ENCODE data around the gene APC2. TPM values are rescaled to one million over a fixed set of nuclear protein-coding genes. Genes with fewer than 3 reads are reported as not detected.
A peak's percentile ranks its signal among the peaks of the same experiment; 100 is the strongest.

The APC2 gene
- total and polyA plus RNA-seq, 7 donors: 0.01 to 0.06 (median 0.04) TPM; not detected in 1

- TF ChIP-seq, protein P1, sequence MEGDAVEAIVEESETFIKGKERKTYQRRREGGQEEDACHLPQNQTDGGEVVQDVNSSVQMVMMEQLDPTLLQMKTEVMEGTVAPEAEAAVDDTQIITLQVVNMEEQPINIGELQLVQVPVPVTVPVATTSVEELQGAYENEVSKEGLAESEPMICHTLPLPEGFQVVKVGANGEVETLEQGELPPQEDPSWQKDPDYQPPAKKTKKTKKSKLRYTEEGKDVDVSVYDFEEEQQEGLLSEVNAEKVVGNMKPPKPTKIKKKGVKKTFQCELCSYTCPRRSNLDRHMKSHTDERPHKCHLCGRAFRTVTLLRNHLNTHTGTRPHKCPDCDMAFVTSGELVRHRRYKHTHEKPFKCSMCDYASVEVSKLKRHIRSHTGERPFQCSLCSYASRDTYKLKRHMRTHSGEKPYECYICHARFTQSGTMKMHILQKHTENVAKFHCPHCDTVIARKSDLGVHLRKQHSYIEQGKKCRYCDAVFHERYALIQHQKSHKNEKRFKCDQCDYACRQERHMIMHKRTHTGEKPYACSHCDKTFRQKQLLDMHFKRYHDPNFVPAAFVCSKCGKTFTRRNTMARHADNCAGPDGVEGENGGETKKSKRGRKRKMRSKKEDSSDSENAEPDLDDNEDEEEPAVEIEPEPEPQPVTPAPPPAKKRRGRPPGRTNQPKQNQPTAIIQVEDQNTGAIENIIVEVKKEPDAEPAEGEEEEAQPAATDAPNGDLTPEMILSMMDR (IDR thresholded peaks at IDR 0.05): no peak
- Histone ChIP-seq H3K27me3 (ENCODE audit: insufficient read depth in 3 of 3, low read length in 2 of 3) (no peaks in the 10 kb centered on the region), H3K9me3 (no peaks in the 10 kb centered on the region), H3K36me3 (ENCODE audit: insufficient read depth in 1 of 2, low read depth in 1 of 2) (peaks cover 0 to 17% of the 10 kb centered on the region in 2 donors), H3K27ac (peak overlapping the region; percentile 95), H3K4me3 (peak overlapping the region; percentile 97), H3K4me1 (peaks cover 52% of the 10 kb centered on the region)
- intact Hi-C loops (cut with DNase I): loop anchor here (2.0 to 10.0 kb wide), 2 partner anchors 52 to 834 kb away; partner anchors contain the start of gene BSG (in 1 of the 2)
- ATAC-seq: peak in 1 of 4 donors; percentile 8
- 0 to 3% (median 1%) methylated on average over 44 to 69 of the region's 69 CpGs for WGBS, 3 donors
- DNase-seq: peak; percentile 63 to 77
These were observed 41.4 kb upstream of the APC2 start for GRCh38 chr19:1408300-1409203.

DNA sequence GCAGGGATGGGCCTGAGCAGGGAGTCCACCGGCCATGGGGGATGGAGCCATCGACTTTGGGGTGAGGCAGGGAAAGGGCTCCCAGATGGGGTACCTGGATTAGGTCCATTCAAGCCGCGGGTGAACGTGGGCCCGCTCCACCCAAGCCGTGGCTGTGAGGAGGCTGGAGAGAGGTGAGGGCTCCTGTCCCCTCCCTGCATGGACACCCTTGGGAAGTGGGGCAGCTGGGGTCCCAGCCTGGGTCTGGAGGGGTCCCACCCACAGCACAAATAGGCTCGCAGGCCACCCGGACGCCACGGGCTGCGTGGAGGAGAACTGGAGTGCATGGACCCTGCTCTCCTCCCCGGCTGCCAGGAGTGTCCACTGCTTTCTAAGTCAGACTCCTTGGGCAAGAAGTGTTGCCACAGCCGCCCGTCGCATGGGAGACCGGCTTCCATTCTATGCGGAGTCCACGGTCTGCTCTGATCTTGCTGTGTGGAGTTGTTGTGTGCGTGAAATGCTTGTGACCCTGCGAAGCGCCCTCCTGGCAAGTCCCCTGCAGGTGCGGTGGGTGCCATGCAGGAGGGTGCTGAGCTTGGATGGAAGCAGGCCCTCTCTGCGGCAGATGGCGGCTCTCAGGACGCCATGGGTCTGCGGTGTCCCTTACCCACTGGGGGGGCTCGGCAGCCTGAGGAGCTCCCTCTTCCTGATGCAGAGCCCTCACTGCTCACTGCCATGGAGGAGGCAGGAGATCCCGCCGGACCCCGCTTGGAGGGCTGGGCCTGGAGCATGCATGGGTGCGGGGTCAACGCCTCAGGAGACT lies 40.5 kb upstream of the APC2 start:
- H3K27ac ChIP-seq: peak overlapping the region; percentile 95
- H3K9me3 ChIP-seq: no peaks in the 10 kb centered on the region
- peaks cover 0 to 22% of the 10 kb centered on the region in 2 donors for H3K36me3 ChIP-seq (ENCODE audit: insufficient read depth in 1 of 2, low read depth in 1 of 2)
- no peaks in the 10 kb centered on the region for H3K27me3 ChIP-seq (ENCODE audit: insufficient read depth in 3 of 3, low read length in 2 of 3)
- H3K4me3 ChIP-seq: peak overlapping the region; percentile 97
- intact Hi-C loops (cut with DNase I): loop anchor here (2.0 to 10.0 kb wide), 3 partner anchors 53 to 835 kb away; partner anchors contain the start of genes BSG (in 1 of the 2) and FAM174C (in 1 of the 2)
- ATAC-seq (no peak), DNase-seq (no peak)
- peaks cover 53% of the 10 kb centered on the region for H3K4me1 ChIP-seq
- TF ChIP-seq, protein P1 (IDR thresholded peaks at IDR 0.05): no peak
- WGBS, 3 donors: 50 to 70% (median 53%) methylated on average over 33 of the region's 33 CpGs

DNA sequence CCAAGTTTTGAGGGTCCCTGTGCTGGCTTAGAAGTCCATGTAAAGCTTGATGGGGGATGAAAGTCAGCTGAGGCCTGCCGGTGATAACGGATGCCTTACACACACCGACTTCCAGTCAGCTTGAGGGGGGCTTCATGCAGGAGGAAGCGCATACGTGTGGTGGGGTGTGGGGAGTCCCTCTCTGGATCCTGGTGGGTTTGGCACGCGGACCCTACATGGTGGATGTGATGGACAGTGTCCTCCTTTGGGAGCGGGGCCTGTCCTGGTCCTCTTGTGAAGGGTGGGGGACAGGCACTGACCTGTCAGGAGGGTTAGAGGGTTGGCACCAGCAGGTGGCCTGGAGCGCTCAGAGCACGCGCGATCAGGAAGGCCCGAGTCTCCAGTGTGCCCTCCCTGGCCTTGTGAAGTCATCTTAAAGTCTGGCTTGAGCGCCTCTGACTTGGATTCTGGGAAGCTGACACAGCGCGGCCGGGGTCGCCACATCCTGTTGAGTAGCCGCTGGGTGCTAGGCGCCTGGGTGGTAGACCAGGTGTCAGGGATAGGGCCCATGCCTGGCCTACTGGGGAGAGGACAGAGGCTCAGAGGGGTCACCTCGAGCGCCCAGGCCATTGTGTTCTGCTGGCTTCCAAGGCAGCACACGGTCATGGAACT lies 39.7 kb upstream of the APC2 start:
- Histone ChIP-seq H3K36me3 (ENCODE audit: insufficient read depth in 1 of 2, low read depth in 1 of 2) (peaks cover 0 to 22% of the 10 kb centered on the region in 2 donors), H3K27me3 (ENCODE audit: insufficient read depth in 3 of 3, low read length in 2 of 3) (no peaks in the 10 kb centered on the region), H3K9me3 (no peaks in the 10 kb centered on the region), H3K4me1 (peaks cover 61% of the 10 kb centered on the region), H3K27ac (peak overlapping the region; percentile 95), H3K4me3 (peak overlapping the region; percentile 97)
- peak in 3 of 4 donors; percentile 0 to 9 (median 2) for ATAC-seq
- TF ChIP-seq, protein P1 (IDR thresholded peaks at IDR 0.05): no peak
- DNase-seq: no peak
- intact Hi-C loops (cut with DNase I): loop anchor here in 1 of 2 donors (10.0 kb wide), 1 partner anchor 135 kb away; the partner anchor contains the start of gene FAM174C
- whole genome bisulfite sequencing, 3 donors: 63 to 74% (median 70%) methylated on average over 23 of the region's 23 CpGs

GRCh38 chr19:1410789-1411188 lies 39.1 kb upstream of the APC2 start:
- H3K9me3 ChIP-seq: no peaks in the 10 kb centered on the region
- peak overlapping the region; percentile 95 for H3K27ac ChIP-seq
- WGBS, 3 donors: 62 to 83% (median 70%) methylated on average over 9 of the region's 9 CpGs
- H3K4me3 ChIP-seq: peak overlapping the region; percentile 97
- TF ChIP-seq, protein P1 (IDR thresholded peaks at IDR 0.05): no peak
- H3K4me1 ChIP-seq: peaks cover 66% of the 10 kb centered on the region
- no peak for DNase-seq
- H3K36me3 ChIP-seq (ENCODE audit: insufficient read depth in 1 of 2, low read depth in 1 of 2): peaks cover 0 to 22% of the 10 kb centered on the region in 2 donors
- intact Hi-C loops (cut with DNase I): loop anchor here in 1 of 2 donors (10.0 kb wide), 1 partner anchor 136 kb away; the partner anchor contains the start of gene FAM174C
- no peak for ATAC-seq
- H3K27me3 ChIP-seq (ENCODE audit: insufficient read depth in 3 of 3, low read length in 2 of 3): no peaks in the 10 kb centered on the region
